ENCODE measurements around the gene NDC80.

- TF ChIP-seq CTCF (tag by site-specific recombination; IDR thresholded peaks at IDR 0.05) (no peak), ZNF645 (tag by site-specific recombination; IDR thresholded peaks at IDR 0.05) (no peak), ZNF23 (tag by site-specific recombination; IDR thresholded peaks at IDR 0.05; ENCODE audit: borderline replicate concordance) (no peak), ZBTB7A (tag by site-specific recombination; IDR thresholded peaks at IDR 0.05; ENCODE audit: low read depth) (no peak)
These were observed 57.6 kb downstream of the NDC80 start for GRCh38 chr18:2629003-2629402.
